HuH-7 (cell line): ENCODE measurements around the gene SCPEP1.
A peak's percentile ranks its signal among the peaks of the same experiment; 100 is the strongest.

ENCODE experiments used
- DNase-seq: peaks from one replicate; pipeline ENCODE4 v3.0.0; 2011; ENCODE audit warnings: low spot score

The SCPEP1 gene

GRCh38 chr17:57001541-57001940 lies 23.6 kb downstream of the SCPEP1 start:
- DNase-seq, result no peak

DNA sequence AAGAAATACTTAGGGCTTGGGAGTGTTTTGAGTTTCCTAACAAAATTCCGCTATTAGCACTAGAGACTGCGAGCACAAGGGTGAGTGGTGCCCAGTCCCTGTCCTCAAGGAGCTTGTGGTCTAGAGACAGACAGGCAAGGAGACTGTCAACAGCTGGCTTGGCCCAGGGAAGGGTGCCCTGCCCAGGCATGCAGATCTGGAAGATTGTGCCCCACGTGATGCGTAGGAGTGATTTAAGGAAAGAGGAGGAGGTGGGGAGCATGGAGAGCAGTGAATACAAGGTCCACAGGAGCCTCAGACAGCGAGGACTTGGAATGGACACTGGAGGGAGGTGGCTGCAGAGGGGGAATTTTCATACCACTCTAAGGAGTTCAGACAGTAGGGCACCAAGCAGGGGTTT lies 25.0 kb downstream of the SCPEP1 start:
- DNase-seq, result no peak

- DNase-seq, result peak; percentile 21
These were observed 27.1 kb downstream of the SCPEP1 start for GRCh38 chr17:57004944-57005579.

DNA sequence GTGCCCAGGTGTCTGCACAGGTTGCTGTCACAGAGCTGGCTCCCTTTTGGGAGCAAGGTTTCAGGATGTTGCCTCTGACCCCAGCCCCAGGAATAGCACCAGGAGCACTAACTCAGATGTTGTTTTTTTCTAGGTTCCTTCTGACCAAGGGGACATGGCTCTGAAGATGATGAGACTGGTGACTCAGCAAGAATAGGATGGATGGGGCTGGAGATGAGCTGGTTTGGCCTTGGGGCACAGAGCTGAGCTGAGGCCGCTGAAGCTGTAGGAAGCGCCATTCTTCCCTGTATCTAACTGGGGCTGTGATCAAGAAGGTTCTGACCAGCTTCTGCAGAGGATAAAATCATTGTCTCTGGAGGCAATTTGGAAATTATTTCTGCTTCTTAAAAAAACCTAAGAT lies 28.1 kb downstream of the SCPEP1 start:
- no peak for DNase-seq

GRCh38 chr17:57008958-57009357 lies 31.0 kb downstream of the SCPEP1 start:
- DNase-seq, result no peak

GRCh38 chr17:57009737-57010445 lies 32.0 kb downstream of the SCPEP1 start:
- DNase-seq, result peak; percentile 72

GRCh38 chr17:57010487-57010886 lies 32.6 kb downstream of the SCPEP1 start:
- DNase-seq, result no peak

GRCh38 chr17:57011491-57012015 lies 33.6 kb downstream of the SCPEP1 start:
- DNase-seq, result no peak

DNA sequence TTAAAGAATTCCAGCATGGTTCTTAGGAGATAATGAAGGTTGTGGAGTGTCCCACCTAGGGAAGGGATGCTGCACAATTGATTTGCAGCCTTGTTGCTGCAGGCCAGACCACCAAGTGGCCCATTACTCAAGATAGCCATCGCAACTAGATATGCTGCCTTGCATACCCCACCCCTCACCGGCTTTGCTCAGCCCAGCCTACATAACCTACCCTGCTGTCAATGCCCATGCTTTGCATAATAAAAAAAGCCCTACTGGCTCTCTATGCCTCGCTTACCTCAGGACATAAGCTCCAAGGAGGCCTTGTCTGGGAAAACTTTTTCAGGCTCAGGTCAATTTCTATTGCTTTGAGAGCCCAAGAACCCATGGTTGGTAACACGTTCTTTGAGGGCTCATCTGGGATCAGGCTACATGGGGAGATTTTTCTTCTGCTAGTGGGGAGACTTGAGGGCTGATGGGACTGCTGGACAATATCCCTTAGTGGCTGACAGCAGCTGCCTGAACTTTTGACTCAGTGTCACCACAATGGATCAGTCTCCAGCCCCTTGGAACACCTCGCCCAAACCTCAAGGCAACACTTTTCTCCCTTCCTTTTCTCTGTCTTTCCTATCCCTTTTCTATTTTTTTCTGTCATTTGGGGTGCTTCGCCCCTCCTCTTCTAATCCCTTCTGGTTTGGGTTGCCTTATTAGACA lies 38.3 kb downstream of the SCPEP1 start:
- no peak for DNase-seq

DNA sequence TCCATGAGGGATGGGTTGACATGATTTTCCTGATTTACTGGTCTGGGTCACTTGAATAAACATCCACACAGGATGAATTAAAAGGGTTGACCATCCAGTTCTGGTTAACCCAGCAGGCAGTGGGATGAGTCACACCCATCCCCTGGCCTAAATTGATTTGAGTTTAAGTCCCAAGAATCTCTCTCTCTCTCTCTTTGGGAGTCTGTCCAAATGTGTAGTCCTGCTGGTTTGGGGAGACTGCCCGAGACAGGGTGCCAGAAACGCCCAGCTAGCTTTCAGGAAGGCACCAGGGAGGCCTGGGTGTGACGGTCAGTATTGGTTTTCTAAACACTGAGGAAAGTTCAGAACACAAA lies 38.8 kb downstream of the SCPEP1 start:
- DNase-seq, result no peak

DNA sequence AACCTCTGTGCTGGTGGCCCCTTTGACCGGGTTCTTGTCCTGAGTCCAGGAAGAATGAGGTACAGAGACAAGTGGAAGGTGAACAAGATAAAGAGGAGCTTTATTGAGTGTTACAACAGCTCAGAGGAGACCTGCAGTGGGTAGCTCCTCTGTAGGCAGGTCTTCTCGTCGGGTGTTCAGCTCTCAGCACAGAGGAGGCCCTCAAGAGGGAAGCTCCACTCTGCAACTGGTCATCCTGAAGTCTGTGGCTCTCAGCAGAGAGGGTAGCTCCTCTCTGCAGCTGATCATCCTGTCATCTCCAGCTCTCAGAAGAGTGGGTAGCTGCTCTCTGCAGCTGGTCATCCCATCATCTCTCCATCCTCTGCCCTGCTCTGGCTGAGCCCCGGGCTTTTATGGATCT lies 39.7 kb downstream of the SCPEP1 start:
- DNase-seq, result no peak

DNA sequence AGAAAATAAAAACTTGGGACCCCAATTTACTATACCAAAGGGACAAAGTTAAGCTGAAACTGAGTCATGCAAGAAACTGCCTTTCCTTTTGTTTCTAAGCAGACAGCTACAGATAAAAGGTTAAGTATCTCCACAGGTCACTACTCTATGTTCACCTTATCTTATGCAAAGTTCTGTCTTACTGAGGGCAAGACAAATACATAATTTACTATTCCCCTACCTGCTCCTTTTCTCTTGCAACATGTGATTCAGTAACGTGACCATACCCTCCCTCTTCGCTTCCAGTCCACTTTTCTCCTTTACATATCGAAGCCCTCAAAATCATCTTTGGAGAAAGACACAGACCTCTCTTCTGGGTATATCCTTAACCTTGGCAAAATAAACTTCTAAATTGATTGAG lies 42.3 kb downstream of the SCPEP1 start:
- DNase-seq, result no peak

DNA sequence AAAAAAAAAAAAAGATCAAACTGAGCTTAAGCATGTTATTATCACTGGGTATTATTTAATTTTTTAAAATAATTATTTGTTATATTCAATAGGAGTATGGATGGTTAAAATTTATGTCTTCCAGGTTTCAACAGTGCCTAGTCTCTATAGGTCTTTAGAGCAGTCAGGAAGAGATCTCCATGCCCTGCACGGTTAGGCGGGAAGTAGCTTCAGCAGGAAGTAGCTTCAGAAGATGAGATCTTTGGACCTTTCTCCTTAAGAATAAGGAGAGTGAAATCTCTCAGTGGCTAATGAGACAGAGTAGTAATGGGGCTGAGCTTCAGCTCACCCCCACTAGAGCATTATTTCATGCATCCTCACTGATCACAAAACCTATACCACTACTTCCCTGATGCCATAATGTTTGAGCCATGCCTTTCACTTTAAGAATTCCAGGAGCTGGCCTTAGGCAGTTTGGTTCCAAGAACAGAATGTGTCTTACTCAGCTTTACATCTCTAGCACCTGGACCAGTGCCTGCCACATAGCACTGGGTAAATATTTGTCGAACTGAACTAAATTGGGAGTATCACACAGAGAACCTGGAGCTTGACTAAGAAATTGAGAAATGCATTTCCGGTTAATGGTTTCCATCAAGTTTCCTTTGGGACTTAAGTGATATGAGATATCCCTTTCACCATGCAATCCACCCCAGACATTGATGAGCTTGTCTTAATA lies 43.5 kb downstream of the SCPEP1 start:
- no peak for DNase-seq

DNA sequence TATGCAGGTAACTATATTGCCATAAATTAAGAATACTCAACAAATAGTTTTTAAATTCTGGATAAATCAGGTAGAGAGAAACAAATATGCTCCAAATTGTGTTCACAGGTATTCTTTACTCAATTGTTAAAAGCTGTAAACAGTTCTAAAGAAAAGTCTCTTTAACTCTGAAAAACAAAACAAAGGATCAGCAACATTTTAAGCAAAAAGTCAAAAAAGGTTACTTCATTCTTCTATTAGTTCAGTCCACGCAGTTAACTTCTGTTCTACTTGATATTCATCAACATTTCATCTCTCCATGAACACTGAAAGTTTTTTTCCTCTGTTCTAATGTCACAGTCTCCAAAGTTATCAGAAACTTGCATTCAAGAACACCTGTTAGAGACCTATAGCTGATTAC lies 47.9 kb downstream of the SCPEP1 start:
- no peak for DNase-seq

GRCh38 chr17:57027852-57028251 lies 49.9 kb downstream of the SCPEP1 start:
- DNase-seq, result no peak

DNA sequence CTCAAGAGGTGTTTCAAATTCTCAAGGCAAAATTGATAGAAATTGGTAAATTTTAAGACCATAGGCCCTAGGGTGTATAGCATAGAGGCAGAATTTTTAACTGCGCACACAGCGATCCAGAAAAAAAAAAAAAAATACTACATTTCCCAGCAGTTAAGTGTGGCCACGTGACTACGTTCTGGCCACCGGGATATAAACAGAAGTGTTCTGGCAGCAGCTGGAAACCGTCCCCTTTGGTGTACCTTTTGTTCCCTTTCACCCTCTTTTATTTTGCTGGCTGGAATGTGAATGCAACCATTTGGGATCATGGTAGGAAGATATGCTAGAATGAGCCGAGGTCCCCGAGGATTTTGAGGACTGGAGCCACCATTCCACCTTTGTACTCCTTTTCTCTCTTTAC lies 54.4 kb downstream of the SCPEP1 start:
- no peak for DNase-seq

- no peak for DNase-seq
These were observed 55.4 kb downstream of the SCPEP1 start for GRCh38 chr17:57033296-57033695.

- DNase-seq, result no peak
These were observed 57.1 kb downstream of the SCPEP1 start for GRCh38 chr17:57034807-57035754.

DNA sequence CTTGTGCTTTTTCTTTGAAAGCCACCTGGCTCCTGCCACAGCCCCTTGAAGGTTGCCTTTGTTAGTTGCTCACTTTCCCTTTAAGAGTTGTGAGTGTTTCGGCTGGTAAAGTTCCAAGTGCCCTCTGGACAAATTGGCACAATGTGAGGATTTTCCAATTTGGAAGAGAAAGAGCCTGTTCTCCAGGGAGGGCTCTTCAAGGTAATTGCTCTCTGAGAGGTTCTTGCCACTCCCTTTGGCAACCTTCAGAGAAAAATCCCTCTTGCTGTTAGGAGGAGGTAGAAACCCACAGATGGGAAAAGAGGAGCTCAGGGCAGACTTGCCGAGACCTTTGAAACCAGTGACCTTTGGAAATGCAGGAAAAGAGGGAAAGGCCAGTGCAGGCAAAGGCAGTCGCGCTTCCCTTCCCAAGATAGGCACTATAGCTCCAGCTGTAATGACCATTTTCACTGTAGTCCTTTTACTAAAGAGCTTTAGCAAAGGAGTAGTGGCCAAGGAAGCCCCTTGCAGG lies 58.1 kb downstream of the SCPEP1 start:
- DNase-seq, result no peak

GRCh38 chr17:57037411-57037810 lies 59.5 kb downstream of the SCPEP1 start:
- no peak for DNase-seq

- no peak for DNase-seq
These were observed 60.6 kb downstream of the SCPEP1 start for GRCh38 chr17:57038486-57038885.
